GM23248 (cell line): ENCODE results near the gene SSUH2. TPM values are rescaled to one million over a fixed set of nuclear protein-coding genes. Genes with fewer than 3 reads are reported as not detected.

Experiments
- DNase-seq: peaks from one replicate; pipeline ENCODE4 v3.0.0-alpha.2; 2015
- H2AFZ ChIP-seq: fragments of 200-600 bp; sonication (generic); 2 replicates; pipeline ENCODE4 v1.6.1; 2016; ENCODE audit warnings: antibody characterized with exemption
- H3F3A ChIP-seq: fragments of 200-600 bp; sonication (generic); 2 replicates; pipeline ENCODE4 v1.6.1; 2016; ENCODE audit warnings: mild to moderate bottlenecking, antibody characterized with exemption, mixed run types; ENCODE audit not compliant: insufficient read depth
- H3K27ac ChIP-seq: fragments of 200-600 bp; sonication (generic); 2 replicates; pipeline ENCODE4 v1.5.1; 2016; ENCODE audit warnings: mild to moderate bottlenecking
- H3K27me3 ChIP-seq: fragments of 200-600 bp; sonication (generic); replicated peaks from 2 replicates; pipeline ENCODE4 v1.6.1; 2016; ENCODE audit warnings: mild to moderate bottlenecking; ENCODE audit not compliant: insufficient read depth
- H3K36me3 ChIP-seq: fragments of 200-600 bp; sonication (generic); 2 replicates; pipeline ENCODE4 v1.6.1; 2016; ENCODE audit warnings: low read depth, mild to moderate bottlenecking
- H3K4me1 ChIP-seq: fragments of 200-600 bp; sonication (generic); 2 replicates; pipeline ENCODE4 v1.6.1; 2016; ENCODE audit warnings: mild to moderate bottlenecking; ENCODE audit not compliant: insufficient read depth
- H3K4me2 ChIP-seq: fragments of 200-600 bp; sonication (generic); one replicate; pipeline ENCODE4 v1.6.1; 2016; ENCODE audit warnings: mild to moderate bottlenecking; ENCODE audit not compliant: unreplicated experiment
- H3K4me3 ChIP-seq: fragments of 200-600 bp; sonication (generic); 2 replicates; pipeline ENCODE4 v1.5.1; 2016; ENCODE audit warnings: mild to moderate bottlenecking
- H3K79me2 ChIP-seq: fragments of 200-600 bp; sonication (generic); 2 replicates; pipeline ENCODE4 v1.6.1; 2016; ENCODE audit warnings: mild to moderate bottlenecking; ENCODE audit not compliant: insufficient read depth
- H3K9ac ChIP-seq: fragments of 200-600 bp; sonication (generic); 2 replicates; pipeline ENCODE4 v1.6.1; 2016; ENCODE audit warnings: mild to moderate bottlenecking
- H3K9me2 ChIP-seq: fragments of 200-600 bp; sonication (generic); 2 replicates; pipeline ENCODE4 v1.6.1; 2016; ENCODE audit warnings: mixed run types, mild to moderate bottlenecking, moderate library complexity; ENCODE audit not compliant: insufficient read depth
- H3K9me3 ChIP-seq: fragments of 200-600 bp; sonication (generic); one replicate; pipeline ENCODE4 v1.6.1; 2017; ENCODE audit warnings: low read depth
- H4K20me1 ChIP-seq: fragments of 200-600 bp; sonication (generic); 2 replicates; pipeline ENCODE4 v1.6.0; 2016; ENCODE audit not compliant: insufficient read depth
- EZH2 ChIP-seq: fragments of 200-600 bp; sonication (generic); IDR thresholded peaks from 2 replicates; pipeline ENCODE4 v1.6.1; 2018; ENCODE audit warnings: antibody characterized with exemption, mild to moderate bottlenecking; ENCODE audit not compliant: insufficient read depth, poor library complexity, severe bottlenecking
- EZH2phosphoT487 ChIP-seq: fragments of 200-600 bp; sonication (generic); IDR thresholded peaks from 2 replicates; pipeline ENCODE4 v1.6.1; 2018; ENCODE audit warnings: antibody characterized with exemption, moderate library complexity, mild to moderate bottlenecking, low read depth; ENCODE audit not compliant: insufficient read depth
- WGBS, 2 experiments: methylation state at CpG; one replicate each; pipeline ENCODE4 v1.1.6; 2015 to 2017; ENCODE audit warnings: low lambda C conversion rate in 2 of 2, low coverage in 1 of 2; ENCODE audit errors: missing lambda C conversion rate in 2 of 2; 5-methylcytosine and 5-hydroxymethylcytosine counted together
- in situ Hi-C: fragments of 300-500 bp; cut with MboI; formaldehyde crosslinking; loops from 2 replicates; pipeline ENCODE4 v1.15.0; 2020
- polyA plus RNA-seq: library from polyadenylated mRNA; unstranded; fragments of >200 nt; fragmentation: Nextera tagmentation; extraction: Ambion mirVana; gene quantifications from 2 replicates; pipeline ENCODE4 v1.2.1, GENCODE V29; 2016
- total RNA-seq: library from RNA; depleted of rRNA; stranded (reverse); fragments of >200 nt; shearing (Covaris generic); gene quantifications from 2 replicates; pipeline ENCODE4 v1.2.3, GENCODE V29; 2014

Gene SSUH2
- total and polyA plus RNA-seq, 2 experiments from 2014 or later, result 0.18 to 0.76 TPM

DNA sequence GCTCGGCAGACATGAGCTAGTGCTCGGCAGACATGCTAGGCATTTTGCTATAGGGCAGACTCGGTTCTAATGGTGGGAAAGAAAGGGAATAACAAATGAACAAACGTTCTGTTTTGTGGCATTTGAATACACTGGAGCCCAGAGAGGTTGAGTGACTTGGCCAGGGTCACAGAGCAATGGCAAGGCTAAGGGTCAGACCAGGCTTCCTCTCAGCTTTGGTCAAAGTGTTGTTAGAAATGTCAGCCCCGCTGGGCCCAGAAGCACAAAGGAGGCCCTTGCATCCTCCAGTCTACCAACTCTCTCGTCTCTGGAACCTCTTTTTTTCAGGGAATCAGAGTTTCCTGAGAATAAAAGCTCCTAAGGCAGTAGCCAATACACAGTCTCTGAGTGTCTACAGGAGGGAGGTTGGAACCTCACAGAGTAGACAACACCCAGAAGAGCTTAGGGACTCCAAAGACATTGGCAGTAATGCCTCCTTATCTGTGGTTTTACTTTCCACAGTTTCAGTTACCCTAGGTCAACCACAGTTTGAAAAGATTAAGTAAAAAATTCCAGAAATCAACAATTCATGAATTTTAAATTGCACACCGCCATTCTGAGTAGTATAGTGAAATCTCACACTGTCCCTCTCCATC, 47.3 kb downstream of the SSUH2 start:
- H3K4me1 ChIP-seq, result peaks cover 7% of the 10 kb centered on the region
- H3K9me3 ChIP-seq, result no peaks in the 10 kb centered on the region
- no peaks in the 10 kb centered on the region for H3K36me3 ChIP-seq
- H3K9ac ChIP-seq, result no peak overlapping the region
- no peak overlapping the region for H2AFZ ChIP-seq
- TF ChIP-seq EZH2phosphoT487 (no peak), EZH2 (no peak)
- H3K4me3 ChIP-seq, result no peak overlapping the region
- no peaks in the 10 kb centered on the region for H3K79me2 ChIP-seq
- 0 out of 2 replicates have a peak, but pooled peaks cover 3% of the 10 kb centered on the region for H3K9me2 ChIP-seq
- 80 to 86% methylated on average over 7 of the region's 7 CpGs for WGBS, 2 experiments
- H3F3A ChIP-seq, result no peaks in the 10 kb centered on the region
- no peaks in the 10 kb centered on the region for H4K20me1 ChIP-seq
- H3K27me3 ChIP-seq, result no peaks in the 10 kb centered on the region
- no peak for DNase-seq
- H3K27ac ChIP-seq, result no peak overlapping the region
- in situ Hi-C loops, result no loop called here
- no peak overlapping the region for H3K4me2 ChIP-seq

DNA sequence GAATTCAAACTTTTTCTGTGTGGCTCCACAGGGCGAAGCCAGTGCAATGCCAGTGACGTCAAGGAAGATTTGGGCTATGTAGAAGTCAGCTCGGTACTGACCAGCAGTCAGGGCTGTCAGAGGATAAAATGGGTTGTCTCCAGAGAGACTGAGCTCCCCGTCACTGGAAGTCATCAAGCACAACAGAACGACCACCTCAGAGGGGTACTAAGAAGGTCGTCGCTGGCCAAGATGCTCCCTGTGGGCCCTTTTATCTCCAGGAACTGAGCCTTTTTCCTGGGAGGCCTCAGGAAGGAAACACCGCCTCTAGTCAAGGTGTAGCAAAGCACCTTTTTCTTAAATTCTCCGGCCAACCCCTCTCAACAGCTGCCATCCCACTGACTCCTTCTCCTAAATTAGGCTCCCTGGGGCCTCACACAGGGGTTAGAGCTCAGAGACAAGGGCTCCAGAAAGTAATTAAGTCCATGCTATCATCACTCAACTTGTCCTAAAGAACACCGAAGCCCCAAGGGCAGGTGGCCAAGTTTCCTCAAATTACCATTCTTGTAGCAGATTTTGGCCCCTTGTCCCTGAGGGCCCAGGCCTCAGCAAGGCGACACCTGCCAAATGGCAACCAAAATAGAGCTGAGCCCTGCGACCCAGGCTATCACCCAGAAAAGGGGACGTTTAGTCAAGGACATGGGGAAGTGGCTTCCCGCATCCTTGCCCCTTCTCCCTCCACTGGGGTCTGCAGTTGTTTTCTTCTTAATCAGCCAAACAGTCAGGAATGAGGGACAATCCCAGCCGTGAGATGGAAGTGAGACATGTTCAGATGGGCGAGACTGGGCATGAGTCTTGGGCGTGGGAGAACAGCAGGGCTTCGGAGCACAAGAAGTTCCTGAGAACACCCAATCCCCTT, 48.0 kb downstream of the SSUH2 start:
- in situ Hi-C loops, result no loop called here
- Histone ChIP-seq H3K9me2 (0 out of 2 replicates have a peak, but pooled peaks cover 3% of the 10 kb centered on the region), H2AFZ (no peak overlapping the region), H3K27me3 (no peaks in the 10 kb centered on the region), H3K4me2 (no peak overlapping the region), H3K27ac (no peak overlapping the region), H4K20me1 (no peaks in the 10 kb centered on the region), H3K79me2 (no peaks in the 10 kb centered on the region), H3K9me3 (no peaks in the 10 kb centered on the region), H3K36me3 (no peaks in the 10 kb centered on the region), H3K9ac (no peak overlapping the region), H3F3A (no peaks in the 10 kb centered on the region), H3K4me3 (no peak overlapping the region), H3K4me1 (peaks cover 7% of the 10 kb centered on the region)
- no peak for DNase-seq
- 79 to 85% methylated on average over 18 of the region's 18 CpGs for WGBS, 2 experiments
- no peak for TF ChIP-seq EZH2
- no peak for TF ChIP-seq EZH2phosphoT487

DNA sequence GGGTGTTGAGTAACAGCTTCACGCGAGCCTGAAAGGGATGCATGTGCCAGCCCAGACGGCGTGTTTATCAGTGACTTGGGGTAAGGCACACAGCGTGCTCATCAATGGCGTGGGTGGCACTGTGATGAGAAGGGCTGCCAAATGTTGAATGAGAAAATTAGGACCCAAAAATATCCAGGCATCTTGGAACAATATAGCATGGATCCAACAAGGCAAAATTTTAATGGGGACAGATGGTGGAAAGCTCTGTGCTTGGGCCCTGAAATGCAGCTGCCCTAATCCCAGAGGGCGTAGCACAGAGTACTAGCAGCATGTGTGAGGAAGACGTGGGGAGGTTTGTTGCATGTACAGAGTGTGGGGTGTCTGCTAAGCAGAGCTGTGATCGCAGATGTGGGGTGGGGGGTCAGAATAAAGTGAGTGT, 48.9 kb downstream of the SSUH2 start:
- no peaks in the 10 kb centered on the region for H4K20me1 ChIP-seq
- H3K4me1 ChIP-seq, result peaks cover 7% of the 10 kb centered on the region
- no peak overlapping the region for H3K27ac ChIP-seq
- H3K9ac ChIP-seq, result no peak overlapping the region
- H3K4me3 ChIP-seq, result no peak overlapping the region
- no peak overlapping the region for H2AFZ ChIP-seq
- TF ChIP-seq EZH2phosphoT487, result no peak
- no peak for TF ChIP-seq EZH2
- no peak overlapping the region for H3K4me2 ChIP-seq
- H3K36me3 ChIP-seq, result no peaks in the 10 kb centered on the region
- 0 out of 2 replicates have a peak, but pooled peaks cover 3% of the 10 kb centered on the region for H3K9me2 ChIP-seq
- peaks cover 5% of the 10 kb centered on the region; the same call in 1 of the 2 replicates for H3F3A ChIP-seq
- no peak for DNase-seq
- H3K9me3 ChIP-seq, result no peaks in the 10 kb centered on the region
- 39 to 41% methylated on average over 9 of the region's 9 CpGs for WGBS, 2 experiments
- in situ Hi-C loops, result no loop called here
- H3K79me2 ChIP-seq, result no peaks in the 10 kb centered on the region
- no peaks in the 10 kb centered on the region for H3K27me3 ChIP-seq

DNA sequence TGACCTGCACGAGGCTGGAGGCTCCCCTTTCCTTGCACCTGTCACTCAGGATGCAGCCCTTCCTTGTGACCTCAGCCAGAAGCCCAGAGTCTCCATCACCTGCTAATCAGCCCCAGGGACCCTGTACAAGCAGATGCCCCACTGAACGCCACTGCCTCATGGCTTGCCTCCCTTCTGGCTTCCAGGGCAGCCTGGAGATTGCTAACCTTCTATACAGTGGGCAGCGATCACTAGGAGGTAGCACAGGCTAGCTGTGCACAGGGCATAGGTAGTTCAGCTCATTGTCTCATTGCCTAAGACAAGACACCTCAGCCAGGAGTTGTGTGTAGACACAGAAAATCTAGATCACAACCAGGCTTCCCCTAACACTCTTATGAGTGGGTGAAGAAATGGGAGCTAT, 49.3 kb downstream of the SSUH2 start:
- Histone ChIP-seq H2AFZ (no peak overlapping the region), H3K4me1 (peaks cover 11% of the 10 kb centered on the region), H3K79me2 (no peaks in the 10 kb centered on the region), H3K9me2 (no peaks in the 10 kb centered on the region), H3K9ac (no peak overlapping the region), H3K9me3 (no peaks in the 10 kb centered on the region), H3K4me3 (no peak overlapping the region), H4K20me1 (no peaks in the 10 kb centered on the region), H3K36me3 (no peaks in the 10 kb centered on the region), H3K4me2 (no peak overlapping the region), H3F3A (peaks cover 8% of the 10 kb centered on the region; the same call in 1 of the 2 replicates), H3K27ac (no peak overlapping the region), H3K27me3 (no peaks in the 10 kb centered on the region)
- WGBS, 2 experiments, result 77 to 83% methylated on average over 3 of the region's 3 CpGs
- in situ Hi-C loops, result no loop called here
- DNase-seq, result no peak
- TF ChIP-seq EZH2 (no peak), EZH2phosphoT487 (no peak)
